DND-41 (cell line): Measurements from ENCODE around the gene ARHGAP5.
"Not testable (repeated sequence)": the region's sequence is repeated elsewhere in the genome, so short reads cannot be mapped to it uniquely, and the experiment has no call there.

Experiments
- EZH2 ChIP-seq: IDR thresholded peaks from 3 replicates; pipeline ENCODE4 v1.6.1; 2012; ENCODE audit warnings: borderline replicate concordance, low read depth, mild to moderate bottlenecking, moderate library complexity, low read length, inconsistent platforms; ENCODE audit not compliant: severe bottlenecking
- TF ChIP-seq, protein P1 (sequence below): IDR thresholded peaks from 2 replicates; pipeline ENCODE4 v1.5.1; 2012; ENCODE audit warnings: borderline replicate concordance, low read length, moderate library complexity, mild to moderate bottlenecking; ENCODE audit not compliant: poor library complexity, severe bottlenecking; ENCODE audit errors: extremely low read depth

DNA sequence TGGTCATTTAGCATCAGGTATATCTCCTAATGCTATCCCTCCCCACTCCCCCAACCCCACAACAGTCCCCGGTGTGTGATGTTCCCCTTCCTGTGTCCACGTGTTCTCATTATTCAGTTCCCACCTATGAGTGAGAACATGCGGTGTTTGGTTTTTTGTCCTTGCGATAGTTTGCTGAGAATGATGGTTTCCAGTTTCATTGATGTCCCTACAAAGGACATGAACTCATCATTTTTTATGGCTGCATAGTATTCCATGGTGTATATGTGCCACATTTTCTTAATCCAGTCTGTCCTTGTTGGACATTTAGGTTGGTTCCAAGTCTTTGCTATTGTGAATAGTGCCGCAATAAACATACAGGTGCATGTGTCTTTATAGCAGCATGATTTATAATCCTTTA lies 54.6 kb downstream of the ARHGAP5 start:
- TF ChIP-seq, protein P1, sequence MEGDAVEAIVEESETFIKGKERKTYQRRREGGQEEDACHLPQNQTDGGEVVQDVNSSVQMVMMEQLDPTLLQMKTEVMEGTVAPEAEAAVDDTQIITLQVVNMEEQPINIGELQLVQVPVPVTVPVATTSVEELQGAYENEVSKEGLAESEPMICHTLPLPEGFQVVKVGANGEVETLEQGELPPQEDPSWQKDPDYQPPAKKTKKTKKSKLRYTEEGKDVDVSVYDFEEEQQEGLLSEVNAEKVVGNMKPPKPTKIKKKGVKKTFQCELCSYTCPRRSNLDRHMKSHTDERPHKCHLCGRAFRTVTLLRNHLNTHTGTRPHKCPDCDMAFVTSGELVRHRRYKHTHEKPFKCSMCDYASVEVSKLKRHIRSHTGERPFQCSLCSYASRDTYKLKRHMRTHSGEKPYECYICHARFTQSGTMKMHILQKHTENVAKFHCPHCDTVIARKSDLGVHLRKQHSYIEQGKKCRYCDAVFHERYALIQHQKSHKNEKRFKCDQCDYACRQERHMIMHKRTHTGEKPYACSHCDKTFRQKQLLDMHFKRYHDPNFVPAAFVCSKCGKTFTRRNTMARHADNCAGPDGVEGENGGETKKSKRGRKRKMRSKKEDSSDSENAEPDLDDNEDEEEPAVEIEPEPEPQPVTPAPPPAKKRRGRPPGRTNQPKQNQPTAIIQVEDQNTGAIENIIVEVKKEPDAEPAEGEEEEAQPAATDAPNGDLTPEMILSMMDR = not testable (repeated sequence)
- not testable (repeated sequence) for TF ChIP-seq EZH2
